NCI-H774 (cell line): Measurements from ENCODE around the gene PRKCB.

Experiments used
- DNase-seq: peaks from one replicate; lab custom pipeline; 2025; lab: John Stamatoyannopoulos, UW

Gene PRKCB

GRCh38 chr16:23943604-23944003 lies 107.8 kb downstream of the PRKCB start:
- DNase-seq, result no peak

DNA sequence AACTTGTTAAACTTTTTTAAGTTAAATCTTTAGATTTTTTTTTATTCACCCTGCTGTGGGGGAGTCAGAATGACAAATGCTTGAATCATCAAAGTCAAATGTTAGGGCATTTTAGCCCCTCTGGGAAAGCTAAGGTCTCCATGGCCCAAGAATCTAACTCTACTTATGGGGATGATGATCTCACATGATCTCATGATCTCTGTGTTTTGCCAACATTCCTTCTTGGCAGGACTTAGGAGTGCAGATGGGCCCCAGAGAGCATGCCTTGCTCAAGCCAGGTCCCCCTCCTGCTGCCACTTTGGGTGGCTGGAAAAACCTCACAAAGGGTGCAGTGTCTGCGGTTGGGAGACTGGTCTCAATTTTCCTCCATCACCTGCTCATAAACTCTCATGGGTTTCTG lies 108.6 kb downstream of the PRKCB start:
- no peak for DNase-seq

GRCh38 chr16:23945243-23945642 lies 109.5 kb downstream of the PRKCB start:
- no peak for DNase-seq

DNA sequence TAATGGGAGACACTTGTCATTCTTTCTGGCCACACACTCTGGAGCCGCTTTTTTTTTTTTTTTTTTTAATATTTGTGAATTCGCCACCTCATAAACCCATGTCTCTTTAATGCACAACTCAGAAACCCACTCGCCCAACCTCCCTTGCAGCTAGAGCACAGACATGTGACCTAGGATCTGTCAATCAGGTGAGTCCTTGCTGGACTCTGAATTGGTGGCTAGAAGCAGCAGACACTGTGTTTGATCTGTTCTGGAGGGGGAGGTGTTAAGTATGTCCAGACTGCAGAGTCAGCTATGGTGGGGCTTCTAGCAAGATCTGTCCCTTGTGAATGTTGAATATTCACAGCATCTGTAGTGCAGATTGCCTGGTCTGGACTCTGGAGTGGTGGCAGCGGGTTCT lies 112.1 kb downstream of the PRKCB start:
- DNase-seq, result no peak

DNA sequence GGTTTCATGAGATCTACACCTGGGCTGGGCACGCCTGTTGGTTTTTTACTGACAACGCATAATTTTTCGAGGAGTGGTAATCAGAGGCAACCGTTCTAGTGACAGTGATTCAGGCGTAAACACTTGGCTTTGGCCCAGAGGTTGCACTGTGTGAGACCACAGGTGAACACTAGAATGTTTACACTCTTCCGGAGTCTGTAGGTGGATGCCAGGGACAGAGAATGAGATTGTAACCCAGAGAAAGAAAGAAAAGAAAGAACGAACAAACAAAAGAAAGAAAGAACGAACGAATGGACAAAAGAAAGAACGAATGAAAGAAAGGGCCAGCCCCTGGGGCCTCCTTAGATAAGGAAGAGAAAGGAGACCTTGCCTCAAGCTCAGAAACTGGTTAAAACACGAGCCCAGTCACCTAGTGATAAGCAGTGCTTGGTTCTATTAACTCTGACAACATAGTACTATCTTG lies 113.2 kb downstream of the PRKCB start:
- no peak for DNase-seq

- DNase-seq, result no peak
Measured at GRCh38 chr16:23949630-23950290, 114.0 kb downstream of the PRKCB start.

- DNase-seq, result no peak
Measured at GRCh38 chr16:23950291-23950894, 114.6 kb downstream of the PRKCB start.

DNA sequence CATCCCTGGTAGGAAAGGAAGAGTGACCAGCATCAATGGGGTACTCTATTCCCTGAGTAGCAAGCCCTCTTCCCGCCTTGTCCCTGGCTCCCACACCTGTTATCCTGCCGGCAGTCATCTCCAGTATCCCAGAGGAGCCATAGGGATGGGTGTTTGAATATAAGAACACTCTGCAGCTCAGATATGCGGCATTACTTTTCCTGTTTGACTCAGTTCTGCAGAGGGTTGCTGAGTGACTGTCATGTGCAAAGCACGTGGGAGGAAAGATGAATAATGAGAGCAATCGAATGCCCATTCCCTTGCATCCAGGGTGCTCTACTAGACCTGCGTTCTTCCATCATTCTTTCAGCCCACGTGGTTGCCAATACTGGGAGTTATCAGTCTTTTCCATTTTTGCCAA lies 115.1 kb downstream of the PRKCB start:
- DNase-seq, result no peak

- DNase-seq, result no peak
Measured at GRCh38 chr16:23952128-23952970, 116.6 kb downstream of the PRKCB start.

- no peak for DNase-seq
Measured at GRCh38 chr16:23952971-23953300, 117.2 kb downstream of the PRKCB start.

DNA sequence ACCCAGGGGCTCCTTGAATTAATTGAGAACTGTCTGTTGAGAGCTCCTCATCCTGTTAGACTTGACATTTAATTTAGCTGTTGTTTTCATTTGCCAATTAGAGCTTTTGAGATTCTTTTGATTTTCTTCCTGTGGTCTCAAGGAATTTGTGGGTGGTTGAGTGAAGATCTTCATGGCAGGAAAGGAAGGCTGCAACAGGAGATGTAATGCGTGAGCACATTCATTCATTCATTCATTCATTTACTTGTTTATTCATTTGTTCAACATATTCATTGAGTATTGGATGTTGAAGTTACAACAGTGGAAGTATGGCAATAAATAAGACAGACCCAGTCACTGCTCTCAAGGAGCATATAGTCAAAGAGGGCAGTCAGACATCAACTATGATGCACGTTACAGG lies 117.7 kb downstream of the PRKCB start:
- DNase-seq, result no peak

DNA sequence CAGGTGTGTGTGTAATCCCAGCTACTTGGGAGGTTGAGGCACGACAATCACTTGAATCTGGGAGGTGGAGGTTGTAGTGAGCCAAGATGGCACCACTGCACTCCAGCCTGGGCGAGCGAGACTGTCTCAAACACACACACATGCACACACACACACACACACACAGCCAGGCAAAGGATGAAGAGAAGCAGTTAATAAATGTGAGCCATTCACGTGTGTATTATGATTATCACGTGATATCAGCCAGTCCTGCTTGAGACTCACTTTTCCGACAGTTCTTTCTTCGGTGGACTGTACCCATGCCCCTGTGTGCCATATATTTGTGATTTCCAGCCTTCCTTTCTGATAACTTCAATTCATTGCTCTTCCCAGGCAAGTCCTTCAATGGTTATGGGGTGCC lies 119.3 kb downstream of the PRKCB start:
- no peak for DNase-seq

DNA sequence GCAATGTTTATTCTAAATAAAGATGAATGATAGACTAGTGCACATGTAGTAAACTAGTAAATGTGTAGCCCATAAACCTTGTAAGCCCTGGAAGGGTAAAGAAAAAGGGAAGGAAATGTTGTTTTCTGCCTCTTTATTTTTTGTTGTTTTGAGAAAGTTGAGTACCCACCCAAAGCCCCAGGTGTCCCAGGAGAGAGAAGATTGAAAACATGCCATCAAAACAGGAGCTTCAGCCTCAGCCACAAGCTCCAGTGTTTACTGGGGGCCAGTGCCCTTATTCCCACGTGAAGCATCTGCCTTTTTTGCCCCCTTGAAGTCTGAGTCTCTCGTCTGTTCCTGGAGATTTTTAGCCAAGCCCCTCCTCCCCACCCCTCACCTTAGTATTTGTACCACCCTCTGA lies 121.5 kb downstream of the PRKCB start:
- no peak for DNase-seq

- no peak for DNase-seq
Measured at GRCh38 chr16:23959072-23959751, 123.4 kb downstream of the PRKCB start.

GRCh38 chr16:23959752-23960072 lies 123.9 kb downstream of the PRKCB start:
- no peak for DNase-seq

- no peak for DNase-seq
Measured at GRCh38 chr16:23960081-23960885, 124.5 kb downstream of the PRKCB start.

DNA sequence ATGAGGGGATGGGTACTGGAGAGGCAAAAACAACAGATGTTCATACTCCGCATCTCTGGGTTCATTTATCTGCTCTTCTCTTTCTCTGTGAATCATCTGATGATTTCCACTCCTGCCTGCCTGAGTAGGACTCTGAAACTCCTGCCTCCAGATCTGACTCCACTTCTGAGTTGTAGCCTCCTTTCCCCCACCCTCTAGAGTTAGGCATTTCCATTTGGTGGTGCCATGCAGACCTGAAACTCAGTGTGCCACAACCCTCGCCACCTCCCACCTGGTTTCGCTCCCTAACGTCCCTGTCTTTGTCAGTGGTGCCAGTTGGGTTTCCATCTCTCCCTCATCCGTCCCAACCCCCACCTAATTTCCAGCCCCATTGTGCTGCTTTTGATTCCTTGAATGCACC lies 126.2 kb downstream of the PRKCB start:
- DNase-seq, result no peak

GRCh38 chr16:23964136-23964535 lies 128.4 kb downstream of the PRKCB start:
- DNase-seq, result no peak

DNA sequence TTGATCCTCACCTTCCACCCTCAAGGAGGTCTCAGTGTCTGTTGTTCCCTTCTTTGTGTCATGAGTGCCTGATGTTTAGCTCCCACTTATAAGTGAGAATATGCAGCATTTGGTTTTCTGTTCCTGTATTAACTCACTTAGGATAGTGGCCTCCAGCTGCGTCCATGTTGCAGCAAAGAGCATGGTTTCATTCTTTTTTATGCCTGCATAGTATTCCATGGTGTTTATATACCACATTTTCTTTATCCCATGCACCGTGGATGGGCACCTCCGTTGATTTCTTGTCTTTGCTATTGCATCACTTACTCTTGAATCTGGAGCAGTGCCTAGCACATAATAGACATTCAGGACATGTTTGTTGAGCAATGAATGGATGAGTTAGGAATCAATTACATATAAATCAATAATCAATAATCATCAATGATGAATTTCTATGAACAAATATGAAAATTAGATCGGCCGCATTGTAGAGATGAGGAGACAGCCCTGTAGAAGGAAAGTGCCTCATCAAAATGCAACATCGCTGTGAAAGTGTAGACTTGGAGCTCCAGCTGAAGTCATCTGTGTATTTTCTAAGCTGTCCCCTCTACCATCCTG lies 129.5 kb downstream of the PRKCB start:
- DNase-seq, result no peak

DNA sequence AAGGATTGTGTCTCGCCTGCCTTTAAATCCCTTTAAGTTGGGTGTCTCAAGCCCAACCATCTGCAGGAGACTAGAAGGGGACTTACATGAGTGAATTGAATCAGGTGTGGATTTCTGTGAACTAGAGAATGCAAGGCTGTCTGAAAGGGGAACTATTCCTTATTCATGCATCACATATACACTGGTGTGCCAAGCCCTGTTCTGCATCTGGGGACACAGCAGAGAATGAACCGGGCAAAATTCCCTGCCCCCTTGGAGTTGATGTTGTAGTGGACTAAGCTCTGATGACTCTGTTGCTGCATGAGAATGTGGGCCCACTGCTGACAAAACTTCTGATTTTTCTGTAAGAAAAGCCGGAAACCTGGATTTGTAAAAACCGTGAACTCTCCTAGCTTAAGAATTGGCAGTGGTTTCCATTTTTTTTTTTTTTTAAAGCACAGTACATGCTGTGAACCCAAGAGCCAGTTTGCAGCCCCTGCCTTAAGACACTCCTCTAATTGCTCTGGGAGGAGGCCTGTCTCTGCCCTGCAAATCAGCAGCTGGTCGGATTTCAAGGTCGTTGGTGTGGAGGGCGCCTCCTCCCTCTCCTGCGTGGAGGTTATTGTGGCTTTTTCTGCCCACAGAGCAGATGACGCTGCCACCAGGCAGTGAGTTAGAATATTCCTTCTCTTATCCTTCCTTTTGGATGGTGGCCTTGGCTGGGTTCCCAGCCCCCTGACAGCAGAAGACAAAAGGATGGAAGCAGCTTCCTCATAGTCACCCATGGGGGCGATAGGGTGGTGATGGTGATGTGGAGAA lies 131.0 kb downstream of the PRKCB start:
- DNase-seq, result no peak

DNA sequence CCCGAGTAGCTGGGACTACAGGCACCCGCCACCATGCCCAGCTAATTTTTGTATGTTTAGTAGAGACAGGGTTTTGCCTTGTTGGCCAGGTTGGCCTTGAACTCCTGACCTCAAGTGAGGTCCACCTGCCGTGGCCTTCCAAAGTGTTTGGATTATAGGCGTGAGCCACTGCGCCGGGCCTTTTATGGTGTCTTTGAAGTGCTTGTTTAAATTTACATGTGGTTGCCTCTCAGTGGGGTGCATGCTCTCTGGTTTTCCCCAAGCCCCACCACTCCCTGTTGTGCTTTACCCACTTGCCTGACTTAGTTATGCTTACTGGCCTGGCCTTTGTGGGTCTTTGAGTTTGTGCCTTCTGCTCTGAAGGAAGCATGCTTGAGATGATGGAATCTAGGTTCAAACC lies 132.0 kb downstream of the PRKCB start:
- no peak for DNase-seq
